Panc1 (cell line): ENCODE data around the gene CHST1.

Source experiments
- POLR2AphosphoS5 ChIP-seq: IDR thresholded peaks from 2 replicates; pipeline ENCODE4 v1.6.1; 2012; ENCODE audit warnings: mild to moderate bottlenecking, low read depth, low read length, moderate library complexity
- SIN3A ChIP-seq: IDR thresholded peaks from 2 replicates; pipeline ENCODE4 v1.6.1; 2012; ENCODE audit warnings: low read depth, mild to moderate bottlenecking, low read length, moderate library complexity, borderline replicate concordance; ENCODE audit not compliant: insufficient read depth
- TCF7L2 ChIP-seq: IDR thresholded peaks from 2 replicates; pipeline ENCODE4 v1.6.1; 2011; ENCODE audit warnings: mild to moderate bottlenecking, low read depth, low read length, inconsistent platforms
- TF ChIP-seq, protein P1 (sequence below): fragments of 450-650 bp; IDR thresholded peaks from 2 replicates; pipeline ENCODE4 v1.5.1; 2017; ENCODE audit warnings: mild to moderate bottlenecking
- TF ChIP-seq, protein P2 (sequence below), 2 experiments: IDR thresholded peaks; 2 replicates each; pipeline ENCODE4 v1.6.1; 2011 to 2012; ENCODE audit warnings: low read depth in 2 of 2, control low read depth in 1 of 2, low read length in 1 of 2, mild to moderate bottlenecking in 1 of 2, moderate library complexity in 1 of 2; ENCODE audit not compliant: insufficient read depth in 1 of 2

DNA sequence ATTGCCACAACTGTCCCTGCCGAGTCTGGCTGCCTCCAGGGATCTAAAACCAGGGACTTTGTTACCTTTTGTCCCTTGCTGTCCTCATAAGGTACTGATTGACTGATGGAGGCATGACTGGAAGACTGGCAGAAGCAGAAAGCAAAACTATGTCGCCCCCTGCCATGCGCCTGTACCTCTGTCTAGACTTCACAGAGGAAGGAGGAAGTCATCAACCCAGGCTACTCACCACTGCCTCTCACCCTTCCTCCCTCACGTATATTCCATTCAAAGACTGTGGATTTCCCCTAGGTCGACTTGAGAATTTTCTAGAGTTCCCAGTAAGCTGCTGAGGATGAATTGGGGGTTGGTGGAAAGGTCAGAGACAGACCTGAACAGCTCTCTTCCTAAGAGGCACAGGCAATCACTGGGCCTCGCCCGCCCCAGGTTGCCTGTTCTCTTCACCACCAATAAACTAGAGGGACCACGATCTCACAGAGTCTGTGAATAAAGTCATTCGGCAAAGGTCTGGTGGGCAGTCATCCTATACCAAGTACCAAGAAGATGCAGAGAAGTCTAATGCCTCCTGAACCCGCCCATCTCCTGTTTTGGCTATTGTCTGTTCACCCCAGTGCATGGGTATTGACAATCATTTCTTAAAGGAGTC lies 27.5 kb upstream of the CHST1 start:
- TF ChIP-seq SIN3A (no peak), POLR2AphosphoS5 (no peak), TCF7L2 (no peak)
- TF ChIP-seq, protein P1, sequence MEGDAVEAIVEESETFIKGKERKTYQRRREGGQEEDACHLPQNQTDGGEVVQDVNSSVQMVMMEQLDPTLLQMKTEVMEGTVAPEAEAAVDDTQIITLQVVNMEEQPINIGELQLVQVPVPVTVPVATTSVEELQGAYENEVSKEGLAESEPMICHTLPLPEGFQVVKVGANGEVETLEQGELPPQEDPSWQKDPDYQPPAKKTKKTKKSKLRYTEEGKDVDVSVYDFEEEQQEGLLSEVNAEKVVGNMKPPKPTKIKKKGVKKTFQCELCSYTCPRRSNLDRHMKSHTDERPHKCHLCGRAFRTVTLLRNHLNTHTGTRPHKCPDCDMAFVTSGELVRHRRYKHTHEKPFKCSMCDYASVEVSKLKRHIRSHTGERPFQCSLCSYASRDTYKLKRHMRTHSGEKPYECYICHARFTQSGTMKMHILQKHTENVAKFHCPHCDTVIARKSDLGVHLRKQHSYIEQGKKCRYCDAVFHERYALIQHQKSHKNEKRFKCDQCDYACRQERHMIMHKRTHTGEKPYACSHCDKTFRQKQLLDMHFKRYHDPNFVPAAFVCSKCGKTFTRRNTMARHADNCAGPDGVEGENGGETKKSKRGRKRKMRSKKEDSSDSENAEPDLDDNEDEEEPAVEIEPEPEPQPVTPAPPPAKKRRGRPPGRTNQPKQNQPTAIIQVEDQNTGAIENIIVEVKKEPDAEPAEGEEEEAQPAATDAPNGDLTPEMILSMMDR = no peak
- TF ChIP-seq, protein P2, sequence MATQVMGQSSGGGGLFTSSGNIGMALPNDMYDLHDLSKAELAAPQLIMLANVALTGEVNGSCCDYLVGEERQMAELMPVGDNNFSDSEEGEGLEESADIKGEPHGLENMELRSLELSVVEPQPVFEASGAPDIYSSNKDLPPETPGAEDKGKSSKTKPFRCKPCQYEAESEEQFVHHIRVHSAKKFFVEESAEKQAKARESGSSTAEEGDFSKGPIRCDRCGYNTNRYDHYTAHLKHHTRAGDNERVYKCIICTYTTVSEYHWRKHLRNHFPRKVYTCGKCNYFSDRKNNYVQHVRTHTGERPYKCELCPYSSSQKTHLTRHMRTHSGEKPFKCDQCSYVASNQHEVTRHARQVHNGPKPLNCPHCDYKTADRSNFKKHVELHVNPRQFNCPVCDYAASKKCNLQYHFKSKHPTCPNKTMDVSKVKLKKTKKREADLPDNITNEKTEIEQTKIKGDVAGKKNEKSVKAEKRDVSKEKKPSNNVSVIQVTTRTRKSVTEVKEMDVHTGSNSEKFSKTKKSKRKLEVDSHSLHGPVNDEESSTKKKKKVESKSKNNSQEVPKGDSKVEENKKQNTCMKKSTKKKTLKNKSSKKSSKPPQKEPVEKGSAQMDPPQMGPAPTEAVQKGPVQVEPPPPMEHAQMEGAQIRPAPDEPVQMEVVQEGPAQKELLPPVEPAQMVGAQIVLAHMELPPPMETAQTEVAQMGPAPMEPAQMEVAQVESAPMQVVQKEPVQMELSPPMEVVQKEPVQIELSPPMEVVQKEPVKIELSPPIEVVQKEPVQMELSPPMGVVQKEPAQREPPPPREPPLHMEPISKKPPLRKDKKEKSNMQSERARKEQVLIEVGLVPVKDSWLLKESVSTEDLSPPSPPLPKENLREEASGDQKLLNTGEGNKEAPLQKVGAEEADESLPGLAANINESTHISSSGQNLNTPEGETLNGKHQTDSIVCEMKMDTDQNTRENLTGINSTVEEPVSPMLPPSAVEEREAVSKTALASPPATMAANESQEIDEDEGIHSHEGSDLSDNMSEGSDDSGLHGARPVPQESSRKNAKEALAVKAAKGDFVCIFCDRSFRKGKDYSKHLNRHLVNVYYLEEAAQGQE (IDR thresholded peaks at IDR 0.05; ENCODE audit: insufficient read depth in 1 of 2, low read depth in 2 of 2, low read length in 1 of 2) = no peak
